Muscle layer of duodenum (tissue), 2 donors: Measurements from ENCODE around the gene OR5I1.

Experiments used
- H3K27ac ChIP-seq: one replicate; pipeline ENCODE4 v1.7.0; 2013; ENCODE audit warnings: mild to moderate bottlenecking, low read length
- H3K27me3 ChIP-seq: one replicate; pipeline ENCODE4 v1.7.0; 2013; ENCODE audit warnings: low read depth, mild to moderate bottlenecking, control low read depth, low read length
- H3K36me3 ChIP-seq, 2 donors: one replicate each; pipeline ENCODE4 v1.7.0; 2013; ENCODE audit warnings: low read length in 2 of 2, control low read depth in 1 of 2, mild to moderate bottlenecking in 1 of 2; ENCODE audit not compliant: insufficient read depth in 2 of 2, control insufficient read depth in 1 of 2
- H3K4me1 ChIP-seq, 2 donors: one replicate each; pipeline ENCODE4 v1.7.0; 2013; ENCODE audit warnings: low read length in 2 of 2, mild to moderate bottlenecking in 2 of 2, control low read depth in 1 of 2, moderate library complexity in 1 of 2; ENCODE audit not compliant: insufficient read depth in 2 of 2, control insufficient read depth in 1 of 2
- H3K4me3 ChIP-seq, 2 donors: one replicate each; pipeline ENCODE4 v1.7.0; 2013; ENCODE audit warnings: low read length in 2 of 2, low read depth in 1 of 2, mild to moderate bottlenecking in 1 of 2
- H3K9me3 ChIP-seq, 2 donors: one replicate each; pipeline ENCODE4 v1.7.0; 2013; ENCODE audit warnings: low read length in 2 of 2, control low read depth in 1 of 2, mild to moderate bottlenecking in 1 of 2; ENCODE audit not compliant: control insufficient read depth in 1 of 2
- donor health status: healthy.

OR5I1 gene

DNA sequence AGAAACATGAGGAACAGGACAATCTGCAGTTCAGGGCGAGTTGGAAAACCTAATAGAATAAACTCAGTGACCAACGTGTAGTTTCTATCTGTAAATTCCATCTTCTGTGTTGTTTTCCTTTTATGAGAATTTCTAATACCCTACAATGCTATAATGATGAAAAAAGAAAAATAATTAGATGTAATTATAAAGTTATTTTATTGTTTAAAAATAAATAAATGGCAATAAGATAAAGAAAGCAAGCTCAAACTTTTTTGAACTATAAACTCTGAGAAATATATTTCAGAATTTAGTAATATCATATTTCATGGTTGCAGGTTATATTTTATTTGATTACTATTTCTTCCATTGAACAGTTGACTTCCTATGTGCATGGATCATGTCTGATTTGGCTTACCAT lies at the start of gene OR5I1:
TSS of gene OR5I1 (minus strand) at position 101 of the 400 bp plus-strand sequence. CDS start at position 101, 0 bp downstream.
- Histone ChIP-seq H3K36me3 (no peaks in the 10 kb centered on the region), H3K4me1 (no peaks in the 10 kb centered on the region), H3K4me3 (no peak within 1 kb of the TSS), H3K27ac (no peak within 1 kb of the TSS), H3K27me3 (no peaks in the 10 kb centered on the region), H3K9me3 (no peaks in the 10 kb centered on the region)

DNA sequence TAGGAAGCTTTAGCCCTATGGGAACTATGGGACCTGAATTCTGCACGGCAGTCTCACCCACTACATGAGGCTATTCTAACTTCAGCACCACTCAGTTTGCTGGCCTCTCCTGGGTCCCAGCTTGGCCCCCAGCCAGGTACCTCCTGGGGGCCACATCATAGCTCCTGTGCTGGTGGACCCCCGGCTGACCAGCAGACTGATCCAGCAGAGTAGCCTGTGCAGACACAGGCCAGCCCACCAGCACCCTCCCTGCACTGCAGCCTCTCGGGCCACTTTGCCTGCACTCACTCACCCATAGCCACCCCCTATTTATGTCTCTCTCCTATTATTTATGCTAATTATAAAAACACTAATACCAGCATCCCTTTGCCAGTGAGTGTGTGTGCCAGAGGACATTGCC lies 34.7 kb upstream of the OR5I1 start:
- Histone ChIP-seq H3K36me3 (no peaks in the 10 kb centered on the region), H3K27me3 (no peaks in the 10 kb centered on the region), H3K4me3 (no peak overlapping the region), H3K27ac (no peak overlapping the region), H3K4me1 (no peaks in the 10 kb centered on the region), H3K9me3 (no peaks in the 10 kb centered on the region)

DNA sequence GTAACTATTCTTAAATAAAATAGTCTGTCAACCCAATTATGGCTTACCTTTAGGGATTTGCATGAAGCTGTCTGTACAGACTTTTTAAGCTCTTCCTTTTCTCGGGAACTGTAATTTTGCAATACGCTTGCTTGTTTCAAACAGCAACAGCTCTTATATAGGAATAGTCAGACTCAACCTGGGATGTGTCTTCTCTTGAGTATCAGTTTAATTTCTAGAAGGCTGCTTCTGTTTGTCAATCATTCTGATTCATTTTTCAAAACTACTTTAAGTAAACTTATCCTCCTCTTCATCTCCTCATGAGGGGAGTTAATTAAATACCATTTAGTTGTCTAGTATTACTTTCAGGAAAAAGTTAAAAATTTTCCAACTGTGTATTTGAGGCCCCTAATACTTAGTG lies 33.6 kb upstream of the OR5I1 start, which contains the start of gene OR10AG1:
TSS of gene OR10AG1 (minus strand) at position 101 of the 400 bp plus-strand sequence. CDS start at position 63, 38 bp downstream.
- no peak within 1 kb of the TSS for H3K4me3 ChIP-seq
- no peaks in the 10 kb centered on the region for H3K27me3 ChIP-seq
- H3K27ac ChIP-seq = no peak within 1 kb of the TSS
- H3K36me3 ChIP-seq = no peaks in the 10 kb centered on the region
- H3K4me1 ChIP-seq = no peaks in the 10 kb centered on the region
- no peaks in the 10 kb centered on the region for H3K9me3 ChIP-seq

DNA sequence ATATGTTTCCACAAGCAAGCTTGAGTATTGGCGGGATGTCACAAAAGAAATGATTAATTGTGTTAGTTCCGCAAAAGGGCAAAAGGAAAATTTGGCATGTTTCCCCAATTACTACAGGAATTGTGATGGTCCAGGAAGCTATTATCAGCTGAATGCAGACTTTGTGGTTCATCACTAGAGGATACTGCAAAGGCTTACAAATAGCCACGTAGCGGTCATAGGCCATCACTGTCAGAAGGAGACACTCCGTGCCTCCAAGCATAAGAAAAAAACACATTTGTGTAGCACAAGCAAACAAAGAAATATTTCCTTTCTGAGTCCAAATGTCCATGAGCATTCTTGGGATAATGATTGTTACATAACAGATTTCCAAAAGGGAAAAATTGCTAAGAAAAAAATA lies 31.7 kb upstream of the OR5I1 start:
- Histone ChIP-seq H3K27ac (no peak overlapping the region), H3K36me3 (no peaks in the 10 kb centered on the region), H3K4me1 (no peaks in the 10 kb centered on the region), H3K4me3 (no peak overlapping the region), H3K9me3 (no peaks in the 10 kb centered on the region), H3K27me3 (no peaks in the 10 kb centered on the region)

DNA sequence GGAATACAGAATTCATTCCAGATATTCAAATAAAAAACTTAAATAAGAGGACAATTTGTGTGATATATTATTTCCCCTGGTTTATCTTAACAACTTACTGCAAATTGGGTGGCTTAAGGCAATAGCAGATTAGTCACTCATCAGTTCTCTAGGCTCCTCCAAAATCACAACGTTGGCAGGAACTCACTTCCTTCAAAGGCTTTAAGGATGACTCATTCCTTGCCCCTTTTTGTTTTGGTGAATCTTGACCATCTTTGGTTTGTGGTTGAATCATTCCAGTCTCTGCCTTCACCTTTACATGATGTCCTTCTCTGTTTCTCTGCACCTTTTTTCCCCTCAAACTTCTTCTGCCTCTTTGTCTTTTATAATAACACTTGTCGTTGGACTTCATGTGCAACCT lies 30.2 kb upstream of the OR5I1 start:
- Histone ChIP-seq H3K4me3 (no peak overlapping the region), H3K27ac (no peak overlapping the region), H3K4me1 (no peaks in the 10 kb centered on the region), H3K27me3 (no peaks in the 10 kb centered on the region), H3K9me3 (no peaks in the 10 kb centered on the region), H3K36me3 (no peaks in the 10 kb centered on the region)

DNA sequence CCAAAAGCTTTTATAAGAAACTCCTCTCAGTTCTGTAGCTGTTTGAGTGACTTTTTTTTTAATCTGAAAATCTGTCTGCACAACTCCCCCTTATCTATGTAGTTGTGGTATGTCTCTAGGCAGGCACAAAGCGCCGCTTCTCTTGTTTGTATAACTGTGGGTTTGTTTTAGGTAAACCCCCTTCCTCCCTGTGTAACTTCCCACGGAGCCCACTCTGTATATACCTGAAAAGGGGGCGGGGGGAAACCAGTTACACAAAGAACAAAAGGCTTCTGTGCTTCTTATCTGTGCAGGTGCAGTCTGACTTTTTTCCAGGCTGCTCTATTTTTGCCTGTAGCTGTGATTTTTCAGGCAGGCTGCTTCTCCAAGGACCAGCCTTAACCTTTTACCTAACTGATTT lies 20.3 kb upstream of the OR5I1 start:
- no peaks in the 10 kb centered on the region for H3K36me3 ChIP-seq
- H3K27ac ChIP-seq = no peak overlapping the region
- H3K4me3 ChIP-seq = no peak overlapping the region
- H3K27me3 ChIP-seq = no peaks in the 10 kb centered on the region
- H3K4me1 ChIP-seq = no peaks in the 10 kb centered on the region
- H3K9me3 ChIP-seq = no peaks in the 10 kb centered on the region

DNA sequence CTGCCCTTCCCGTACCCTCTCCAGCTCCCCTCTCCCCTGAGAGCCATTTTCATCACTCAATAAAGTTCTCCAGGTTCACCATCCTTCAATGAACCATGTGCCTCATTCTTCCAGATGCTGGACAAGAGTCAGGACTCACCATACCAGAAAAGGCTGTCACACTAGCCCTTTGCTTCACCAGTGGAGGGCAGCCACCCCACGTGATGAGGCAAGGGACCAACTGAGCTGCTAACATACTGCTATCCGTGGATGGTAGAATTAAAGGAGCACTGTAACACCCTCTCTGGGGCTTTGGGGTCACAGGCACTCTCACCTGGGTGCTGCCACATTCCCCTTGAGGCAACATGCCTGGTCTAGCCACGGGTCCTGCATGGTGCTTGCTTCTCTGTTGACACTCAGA lies 13.1 kb upstream of the OR5I1 start:
- no peak overlapping the region for H3K27ac ChIP-seq
- H3K36me3 ChIP-seq = no peaks in the 10 kb centered on the region
- no peak overlapping the region for H3K4me3 ChIP-seq
- H3K9me3 ChIP-seq = no peaks in the 10 kb centered on the region
- no peaks in the 10 kb centered on the region for H3K4me1 ChIP-seq
- no peaks in the 10 kb centered on the region for H3K27me3 ChIP-seq

DNA sequence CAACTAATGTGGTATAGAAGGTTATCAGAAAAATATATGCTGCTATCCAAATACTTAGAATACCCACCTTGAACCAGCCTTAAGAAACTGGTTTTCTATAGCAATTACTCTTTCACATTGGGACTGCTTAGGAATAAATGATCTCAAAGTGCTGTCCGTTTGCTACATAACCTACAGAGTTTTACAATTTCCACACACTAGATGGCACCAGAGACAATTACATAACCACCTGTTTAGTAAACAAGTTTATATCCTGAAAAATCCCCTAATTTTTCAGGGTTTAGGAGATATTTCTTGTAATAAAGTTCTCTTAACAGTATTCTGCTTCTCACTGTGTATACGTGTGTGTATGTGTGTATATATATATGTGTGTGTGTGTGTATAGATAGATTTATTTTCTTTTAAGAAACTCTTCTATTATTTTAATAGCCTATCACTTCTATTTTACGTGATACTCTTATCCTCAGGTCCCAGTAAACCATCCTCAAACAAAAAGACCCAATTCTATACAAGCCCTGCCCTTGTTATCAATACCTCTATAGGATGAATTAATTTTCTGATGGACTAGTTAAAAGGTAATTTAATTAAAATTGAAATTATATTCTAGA lies 6.7 kb upstream of the OR5I1 start:
- H3K9me3 ChIP-seq = no peaks in the 10 kb centered on the region

DNA sequence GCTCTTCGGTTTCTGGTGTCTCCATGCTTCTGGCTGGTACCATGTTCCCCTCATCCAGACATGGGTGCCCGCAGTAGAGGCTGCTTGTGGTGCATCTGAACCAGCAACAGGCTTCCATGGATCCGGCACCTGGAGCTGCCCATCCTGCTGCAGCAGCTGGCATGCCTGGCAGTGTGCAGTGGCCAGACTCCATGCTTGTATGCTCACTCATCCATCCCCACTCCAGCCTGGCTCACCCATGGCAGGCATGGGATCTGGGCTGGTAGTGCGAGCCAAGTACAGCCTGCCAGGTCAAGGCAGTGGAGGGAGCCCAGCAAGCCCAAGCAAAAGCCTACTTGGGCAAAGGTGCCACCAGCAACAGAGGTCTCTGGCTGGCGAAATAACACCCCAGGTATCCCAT lies 15.7 kb downstream of the OR5I1 start:
- Histone ChIP-seq H3K4me1 (no peaks in the 10 kb centered on the region), H3K36me3 (no peaks in the 10 kb centered on the region), H3K9me3 (no peaks in the 10 kb centered on the region), H3K27me3 (no peaks in the 10 kb centered on the region), H3K4me3 (no peak overlapping the region), H3K27ac (no peak overlapping the region)

More for the DNA sequence above, 6.7 kb upstream of the OR5I1 start:
- H3K36me3 ChIP-seq = no peaks in the 10 kb centered on the region
- H3K27ac ChIP-seq = no peak overlapping the region
- H3K4me3 ChIP-seq = no peak overlapping the region
- H3K4me1 ChIP-seq = no peaks in the 10 kb centered on the region
- H3K27me3 ChIP-seq = no peaks in the 10 kb centered on the region

DNA sequence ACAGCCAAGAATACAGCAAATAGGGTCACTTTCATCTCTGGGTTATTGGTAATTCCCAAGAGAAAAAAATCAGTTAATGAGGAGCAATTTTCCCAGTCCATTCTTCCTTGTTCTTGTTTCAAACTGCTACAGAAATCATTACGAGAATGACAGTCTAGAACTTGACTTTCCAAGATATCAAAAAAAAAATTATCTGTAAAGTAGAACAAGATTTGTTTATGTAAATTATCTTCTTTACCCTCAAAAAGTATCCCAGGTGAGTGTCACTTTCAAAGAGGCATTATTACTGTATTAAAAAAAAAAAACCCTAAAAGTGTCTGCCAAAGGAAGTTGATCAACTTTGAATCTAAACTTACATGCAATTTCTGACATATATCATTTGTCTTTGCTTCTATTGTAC lies 21.7 kb downstream of the OR5I1 start, which contains the start of gene OR5W2:
TSS of gene OR5W2 (minus strand) at position 101 of the 400 bp plus-strand sequence. CDS start at position 101, 0 bp downstream.
- Histone ChIP-seq H3K4me1 (no peaks in the 10 kb centered on the region), H3K4me3 (no peak within 1 kb of the TSS), H3K36me3 (no peaks in the 10 kb centered on the region), H3K9me3 (no peaks in the 10 kb centered on the region), H3K27me3 (no peaks in the 10 kb centered on the region), H3K27ac (no peak within 1 kb of the TSS)

DNA sequence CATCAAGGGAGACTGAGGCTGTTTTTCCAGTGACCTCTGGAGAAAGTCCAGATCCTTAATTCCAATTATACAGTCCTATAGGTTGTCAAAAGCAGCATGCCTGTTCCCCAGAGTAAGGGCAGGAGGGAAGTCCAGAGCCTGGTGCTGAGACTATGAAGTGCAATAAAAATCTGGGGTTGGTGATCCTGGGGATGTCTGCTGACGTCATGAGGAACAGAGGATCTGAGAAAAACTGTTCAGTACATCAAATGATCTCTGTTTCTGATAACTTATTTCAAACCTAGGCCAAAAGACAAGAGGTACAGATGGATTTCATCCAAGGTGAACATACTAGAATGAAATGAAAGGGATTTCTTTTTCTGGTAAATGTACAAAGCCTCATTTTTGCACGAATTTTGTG lies 33.9 kb downstream of the OR5I1 start:
- Histone ChIP-seq H3K4me1 (no peaks in the 10 kb centered on the region), H3K9me3 (no peaks in the 10 kb centered on the region), H3K4me3 (no peak overlapping the region), H3K27ac (no peak overlapping the region), H3K36me3 (no peaks in the 10 kb centered on the region), H3K27me3 (no peaks in the 10 kb centered on the region)

DNA sequence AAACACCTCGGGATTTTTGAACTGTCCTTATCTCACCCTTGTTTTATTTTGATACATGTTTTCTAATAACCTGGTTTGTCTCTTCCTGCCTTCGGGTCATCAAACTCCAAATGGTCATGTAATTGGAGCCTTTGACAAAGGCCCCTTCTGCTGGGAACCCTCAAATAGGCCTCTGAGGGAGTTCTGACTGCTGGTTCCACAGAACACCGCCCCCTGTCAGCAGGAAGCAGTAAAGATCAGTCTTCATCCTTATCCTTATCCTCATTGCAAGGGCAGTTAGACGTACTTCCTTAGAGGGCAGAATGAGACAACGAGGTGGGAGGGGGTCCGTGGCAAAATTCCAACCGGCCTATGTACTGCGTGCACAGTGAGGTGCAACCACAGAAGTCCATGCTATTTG lies 41.0 kb downstream of the OR5I1 start:
- Histone ChIP-seq H3K36me3 (no peaks in the 10 kb centered on the region), H3K27me3 (no peaks in the 10 kb centered on the region), H3K9me3 (no peaks in the 10 kb centered on the region), H3K27ac (no peak overlapping the region), H3K4me3 (no peak overlapping the region), H3K4me1 (no peaks in the 10 kb centered on the region)
